Neuronal stem cell (in vitro differentiated cells): ENCODE data around the gene STARD13.

ENCODE experiments used
- DNase-seq: peaks from one replicate; pipeline ENCODE4 v3.0.0-alpha.2; 2013; ENCODE audit warnings: low spot score
- H2AFZ ChIP-seq: one replicate; pipeline ENCODE4 v1.6.1; 2013; ENCODE audit warnings: mild to moderate bottlenecking, low read length, inconsistent platforms
- H2AK5ac ChIP-seq: 2 replicates; pipeline ENCODE4 v1.6.1; 2013; ENCODE audit warnings: low read depth, mild to moderate bottlenecking, inconsistent platforms, low read length, moderate library complexity, mixed read lengths
- H2BK120ac ChIP-seq: 2 replicates; pipeline ENCODE4 v1.6.1; 2013; ENCODE audit warnings: low read depth, mild to moderate bottlenecking, inconsistent platforms, low read length, moderate library complexity, mixed read lengths
- H2BK12ac ChIP-seq: one replicate; pipeline ENCODE4 v1.6.1; 2013; ENCODE audit warnings: low read length, inconsistent platforms
- H2BK15ac ChIP-seq: 2 replicates; pipeline ENCODE4 v1.6.1; 2013; ENCODE audit warnings: mild to moderate bottlenecking, low read length, inconsistent platforms, mixed read lengths
- H2BK5ac ChIP-seq: one replicate; pipeline ENCODE4 v1.6.1; 2013; ENCODE audit warnings: inconsistent platforms, mild to moderate bottlenecking, low read length, moderate library complexity
- H3K14ac ChIP-seq: one replicate; pipeline ENCODE4 v1.6.1; 2013; ENCODE audit warnings: low read length, inconsistent platforms
- H3K18ac ChIP-seq: 2 replicates; pipeline ENCODE4 v1.6.1; 2013; ENCODE audit warnings: low read length, inconsistent platforms
- H3K23ac ChIP-seq: 2 replicates; pipeline ENCODE4 v1.6.1; 2013; ENCODE audit warnings: low read depth, mild to moderate bottlenecking, mixed read lengths, low read length, inconsistent platforms; ENCODE audit not compliant: poor library complexity
- H3K27ac ChIP-seq: replicated peaks from 3 replicates; pipeline ENCODE4 v1.5.1; 2013; ENCODE audit warnings: low read length, inconsistent platforms
- H3K27me3 ChIP-seq, 3 experiments: 2 replicates each; pipeline ENCODE4 v1.6.1; 2013; ENCODE audit warnings: low read length in 3 of 3, mild to moderate bottlenecking in 2 of 3, inconsistent platforms in 1 of 3, low read depth in 1 of 3, mixed read lengths in 1 of 3, moderate library complexity in 1 of 3; ENCODE audit not compliant: control insufficient read depth in 3 of 3, insufficient read depth in 3 of 3
- H3K36me3 ChIP-seq, 2 donors: replicated peaks in 1 of 2; 2 replicates each; pipeline ENCODE4 v1.6.1; 2013; ENCODE audit warnings: low read length in 2 of 2; ENCODE audit not compliant: control insufficient read depth in 2 of 2, insufficient read depth in 2 of 2
- H3K4ac ChIP-seq: 2 replicates; pipeline ENCODE4 v1.6.1; 2013; ENCODE audit warnings: inconsistent platforms, mild to moderate bottlenecking, low read length, moderate library complexity
- H3K4me1 ChIP-seq, 2 donors: 1 replicate in 1 of 2; 2 replicates in 1 of 2; pipeline ENCODE4 v1.6.1; 2013; ENCODE audit warnings: low read length in 2 of 2, low read depth in 1 of 2; ENCODE audit not compliant: control insufficient read depth in 2 of 2, insufficient read depth in 1 of 2
- H3K4me2 ChIP-seq: one replicate; pipeline ENCODE4 v1.6.1; 2013; ENCODE audit warnings: mild to moderate bottlenecking, low read length, inconsistent platforms; ENCODE audit not compliant: insufficient read depth, poor library complexity, severe bottlenecking
- H3K4me3 ChIP-seq, 2 donors: 2 replicates each; pipeline ENCODE4 v1.5.1; 2013; ENCODE audit warnings: low read length in 2 of 2, mild to moderate bottlenecking in 2 of 2, inconsistent platforms in 1 of 2, moderate library complexity in 1 of 2
- H3K79me1 ChIP-seq: one replicate; pipeline ENCODE4 v1.6.1; 2013; ENCODE audit warnings: low read depth, mild to moderate bottlenecking, inconsistent platforms, low read length, moderate library complexity
- H3K9ac ChIP-seq: one replicate; pipeline ENCODE4 v1.6.1; 2013; ENCODE audit warnings: mild to moderate bottlenecking, low read depth, low read length, inconsistent platforms; ENCODE audit not compliant: poor library complexity
- H3K9me3 ChIP-seq, 2 donors: replicated peaks in 1 of 2; 2 replicates each; pipeline versions ENCODE3 to v1.6.1; 2013; ENCODE audit warnings: low read length in 2 of 2, mild to moderate bottlenecking in 2 of 2, inconsistent platforms in 1 of 2, low read depth in 1 of 2, mixed read lengths in 1 of 2, moderate library complexity in 1 of 2; ENCODE audit not compliant: control insufficient read depth in 2 of 2, insufficient read depth in 1 of 2
- H4K8ac ChIP-seq: one replicate; pipeline ENCODE4 v1.6.1; 2013; ENCODE audit warnings: low read depth, mild to moderate bottlenecking, inconsistent platforms, low read length, moderate library complexity
- H4K91ac ChIP-seq: one replicate; pipeline ENCODE4 v1.6.1; 2013; ENCODE audit warnings: low read length, low read depth, mild to moderate bottlenecking, inconsistent platforms; ENCODE audit not compliant: poor library complexity
- WGBS, 2 donors: extraction: QIAGEN DNeasy Blood & Tissue Kit; methylation state at CpG; one replicate each; pipeline ENCODE4 v1.1.7; 2013; ENCODE audit warnings: missing lambda C conversion rate in 2 of 2, mixed read lengths in 1 of 2; ENCODE audit not compliant: insufficient read length in 2 of 2, insufficient replicate concordance in 1 of 2; ENCODE audit errors: extremely low coverage in 2 of 2; 5-methylcytosine and 5-hydroxymethylcytosine counted together

STARD13 gene

GRCh38 chr13:33308863-33309262 is 23.3 kb upstream of the STARD13 start:
- Histone ChIP-seq H4K8ac (no peak overlapping the region), H3K23ac (no peak overlapping the region), H3K27ac (no peak overlapping the region), H3K18ac (no peak overlapping the region), H2BK120ac (no peak overlapping the region), H3K9me3 (no peaks in the 10 kb centered on the region), H3K4me2 (no peak overlapping the region), H2AFZ (no peak overlapping the region), H2AK5ac (no peak overlapping the region), H2BK15ac (no peak overlapping the region), H3K4ac (no peak overlapping the region), H2BK12ac (no peak overlapping the region), H2BK5ac (no peak overlapping the region), H3K4me1 (no peaks in the 10 kb centered on the region), H3K9ac (no peak overlapping the region), H4K91ac (no peak overlapping the region), H3K27me3 (no peaks in the 10 kb centered on the region), H3K36me3 (no peaks in the 10 kb centered on the region), H3K4me3 (no peak overlapping the region), H3K79me1 (no peaks in the 10 kb centered on the region), H3K14ac (no peak overlapping the region)
- DNase-seq, result no peak
- WGBS, 2 donors, result no CpG with 5 or more reads among the region's 1 CpG

- no peak overlapping the region for H4K91ac ChIP-seq
- H2AFZ ChIP-seq, result no peak overlapping the region
- no peak overlapping the region for H4K8ac ChIP-seq
- H3K4me3 ChIP-seq, result no peak overlapping the region
- no peak overlapping the region for H3K4ac ChIP-seq
- H2BK12ac ChIP-seq, result no peak overlapping the region
- H3K18ac ChIP-seq, result no peak overlapping the region
- no peak overlapping the region for H2BK15ac ChIP-seq
- H3K27me3 ChIP-seq, result no peaks in the 10 kb centered on the region
- H3K79me1 ChIP-seq, result no peaks in the 10 kb centered on the region
- no peaks in the 10 kb centered on the region for H3K36me3 ChIP-seq
- H2AK5ac ChIP-seq, result no peak overlapping the region
- H2BK5ac ChIP-seq, result no peak overlapping the region
- H3K4me1 ChIP-seq, result no peaks in the 10 kb centered on the region
- no peak overlapping the region for H3K23ac ChIP-seq
- H2BK120ac ChIP-seq, result no peak overlapping the region
- H3K4me2 ChIP-seq, result no peak overlapping the region
- no peak for DNase-seq
- no peaks in the 10 kb centered on the region for H3K9me3 ChIP-seq
- no peak overlapping the region for H3K27ac ChIP-seq
- no peak overlapping the region for H3K9ac ChIP-seq
- no peak overlapping the region for H3K14ac ChIP-seq
- no CpG with 5 or more reads among the region's 1 CpG for WGBS, 2 donors
Observed at GRCh38 chr13:33307843-33308242, 22.3 kb upstream of the STARD13 start.

- Histone ChIP-seq H3K4me1 (no peaks in the 10 kb centered on the region), H2BK12ac (no peak overlapping the region), H2BK120ac (no peak overlapping the region), H3K9me3 (no peaks in the 10 kb centered on the region), H3K23ac (no peak overlapping the region), H3K27me3 (peaks cover 0 to 4% (median 0%) of the 10 kb centered on the region in 3 experiments), H2AK5ac (no peak overlapping the region), H4K8ac (no peak overlapping the region), H3K4me2 (no peak overlapping the region), H3K4me3 (no peak overlapping the region), H3K27ac (no peak overlapping the region), H3K14ac (no peak overlapping the region), H3K4ac (no peak overlapping the region), H3K9ac (no peak overlapping the region), H3K79me1 (no peaks in the 10 kb centered on the region), H2BK15ac (no peak overlapping the region), H3K18ac (no peak overlapping the region), H2AFZ (no peak overlapping the region), H2BK5ac (no peak overlapping the region), H3K36me3 (no peaks in the 10 kb centered on the region), H4K91ac (no peak overlapping the region)
- WGBS, 2 donors, result no CpG with 5 or more reads among the region's 3 CpGs
- no peak for DNase-seq
Observed at GRCh38 chr13:33303855-33304597, 18.5 kb upstream of the STARD13 start.

GRCh38 chr13:33299626-33300025 is 14.1 kb upstream of the STARD13 start:
- Histone ChIP-seq H3K9me3 (no peaks in the 10 kb centered on the region), H3K18ac (no peak overlapping the region), H3K23ac (no peak overlapping the region), H3K4me1 (no peaks in the 10 kb centered on the region), H2BK5ac (no peak overlapping the region), H3K36me3 (no peaks in the 10 kb centered on the region), H4K8ac (no peak overlapping the region), H3K14ac (no peak overlapping the region), H2BK12ac (no peak overlapping the region), H3K9ac (no peak overlapping the region), H2AFZ (no peak overlapping the region), H3K4ac (no peak overlapping the region), H3K79me1 (no peaks in the 10 kb centered on the region), H4K91ac (no peak overlapping the region), H2BK15ac (no peak overlapping the region), H3K4me2 (no peak overlapping the region), H2AK5ac (no peak overlapping the region), H3K27ac (no peak overlapping the region), H3K27me3 (peaks cover 0 to 4% (median 0%) of the 10 kb centered on the region in 3 experiments), H2BK120ac (no peak overlapping the region), H3K4me3 (no peak overlapping the region)
- DNase-seq, result no peak
- WGBS, 2 donors, result no CpG with 5 or more reads among the region's 3 CpGs
